Activated CD4-positive, CD25-positive, alpha-beta regulatory T cell treated with anti-CD3 and anti-CD28 coated beads, Interleukin-2, amount 50 U/mL, for 24 hours (primary cell): Measurements from ENCODE around the gene C13orf46.

Experiments used
- ATAC-seq, 2 donors: fragments of 150-1000 bp; cut with Tn5 transposase; one replicate each; pipeline ENCODE4 v1.10.0; 2021; ENCODE audit warnings: mild to moderate bottlenecking in 1 of 2, moderate library complexity in 1 of 2

Gene C13orf46

GRCh38 chr13:113969973-113970611, 3.8 kb downstream of the C13orf46 start:
- no peak for ATAC-seq

DNA sequence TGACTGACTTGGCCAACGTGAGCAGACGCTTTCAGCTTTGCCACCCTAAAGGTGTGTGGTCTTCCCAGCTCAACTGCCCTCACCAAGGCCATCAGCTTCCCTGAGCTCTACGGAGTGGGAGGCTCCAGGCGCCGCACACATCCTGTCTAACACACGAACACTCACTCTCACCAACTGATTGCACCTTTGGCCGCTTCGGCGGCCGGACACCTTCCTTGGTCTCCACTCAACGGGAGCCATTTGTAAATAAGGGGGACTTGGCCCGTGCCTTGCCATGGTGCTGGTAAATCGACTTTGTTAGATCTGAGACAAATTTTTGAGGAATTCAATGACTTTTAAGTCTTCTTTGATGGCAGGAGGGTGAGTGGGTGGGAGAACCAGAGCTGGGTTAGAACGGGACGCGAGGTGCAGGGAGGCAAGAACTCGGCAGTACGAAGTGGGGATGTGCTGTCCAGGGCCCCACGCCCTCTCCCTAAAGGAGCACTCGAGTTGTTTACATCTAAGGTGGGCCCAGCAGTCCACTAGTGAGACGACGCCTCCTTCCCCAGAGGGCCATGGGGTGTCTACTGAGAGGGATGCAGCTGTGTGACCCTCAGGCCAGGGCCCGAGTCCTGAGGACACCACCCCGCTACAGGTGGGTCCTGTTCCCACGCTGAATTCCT, 4.4 kb downstream of the C13orf46 start:
- no peak for ATAC-seq

DNA sequence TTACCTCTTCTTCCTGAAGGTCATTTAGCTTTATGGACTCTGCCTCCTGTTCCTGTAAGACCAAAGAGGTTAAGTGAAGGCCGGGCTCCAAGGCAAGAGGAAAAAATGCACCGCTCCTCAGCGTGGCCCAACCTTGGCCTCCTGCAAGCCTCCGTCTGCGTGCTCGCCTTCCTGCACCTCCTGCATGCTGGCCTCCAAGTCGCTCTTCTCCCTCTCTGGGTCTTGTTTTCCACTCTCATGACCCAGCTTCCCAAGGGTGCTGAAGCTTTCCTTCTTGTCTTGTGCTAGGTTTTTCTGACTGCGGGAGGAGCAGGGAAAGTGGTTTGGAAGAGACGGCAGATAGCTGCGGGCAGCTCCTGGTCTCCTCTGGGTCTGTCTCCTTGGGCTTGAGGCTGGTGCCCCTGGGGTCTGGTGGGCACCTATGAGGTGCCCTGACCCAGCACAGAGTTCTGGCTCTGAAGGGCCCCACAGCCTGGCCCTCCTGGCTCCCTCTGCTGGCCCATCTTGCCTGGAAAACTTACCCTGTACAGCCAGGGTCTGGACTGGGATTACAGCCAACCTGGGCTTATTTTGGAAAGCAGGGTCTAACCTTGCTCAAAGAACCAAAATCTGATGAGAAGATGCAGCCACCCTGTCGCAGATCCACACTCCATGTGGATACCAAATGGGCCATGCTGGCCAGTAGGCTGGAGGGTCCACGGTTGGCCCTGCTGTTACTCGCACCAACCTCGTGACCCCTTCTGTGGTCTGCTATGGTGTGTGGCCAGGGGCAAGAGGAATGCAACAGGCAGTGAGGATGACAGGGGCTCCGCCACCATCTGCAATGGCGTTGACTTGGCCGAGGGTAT, 5.2 kb downstream of the C13orf46 start:
- no peak for ATAC-seq

DNA sequence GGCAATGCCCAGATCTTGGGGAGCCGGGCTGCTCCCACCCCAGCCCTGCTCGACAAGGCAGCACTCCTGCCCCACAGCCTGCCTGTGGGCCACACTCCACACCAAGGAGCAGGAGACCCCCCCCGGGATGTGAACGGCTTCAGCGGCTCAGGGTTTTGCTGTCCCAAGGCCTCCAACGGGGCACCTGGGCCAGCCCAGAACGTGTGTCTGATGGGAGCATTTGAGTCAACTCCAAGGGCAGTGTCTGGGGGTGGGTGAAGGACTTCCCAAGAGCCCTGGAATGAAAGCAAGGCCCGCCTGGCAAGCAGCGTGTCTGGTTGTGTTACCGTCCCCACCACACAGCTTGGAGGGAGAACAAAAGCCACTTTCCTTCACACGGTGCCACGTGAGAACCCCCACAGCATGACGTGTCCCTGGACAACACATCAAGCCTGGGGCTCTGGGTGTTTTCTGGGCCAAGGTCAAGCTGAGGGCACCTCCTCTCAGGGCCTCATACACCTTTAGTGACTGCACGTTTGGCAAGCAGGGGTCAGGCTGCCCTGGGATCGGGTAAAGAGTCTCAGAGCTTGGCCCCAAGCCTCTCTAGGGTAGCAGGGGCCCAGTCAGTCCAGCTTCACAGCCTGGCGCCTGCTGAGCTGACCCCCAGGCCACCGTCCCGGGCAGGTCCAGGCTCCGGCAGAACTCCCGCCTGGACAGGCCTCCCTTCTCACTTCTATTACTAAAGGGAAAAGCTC, 6.0 kb downstream of the C13orf46 start:
- ATAC-seq, result no peak

GRCh38 chr13:113967206-113967720, 6.6 kb downstream of the C13orf46 start:
- no peak for ATAC-seq

GRCh38 chr13:113965968-113966884, 7.7 kb downstream of the C13orf46 start:
- ATAC-seq, result no peak

DNA sequence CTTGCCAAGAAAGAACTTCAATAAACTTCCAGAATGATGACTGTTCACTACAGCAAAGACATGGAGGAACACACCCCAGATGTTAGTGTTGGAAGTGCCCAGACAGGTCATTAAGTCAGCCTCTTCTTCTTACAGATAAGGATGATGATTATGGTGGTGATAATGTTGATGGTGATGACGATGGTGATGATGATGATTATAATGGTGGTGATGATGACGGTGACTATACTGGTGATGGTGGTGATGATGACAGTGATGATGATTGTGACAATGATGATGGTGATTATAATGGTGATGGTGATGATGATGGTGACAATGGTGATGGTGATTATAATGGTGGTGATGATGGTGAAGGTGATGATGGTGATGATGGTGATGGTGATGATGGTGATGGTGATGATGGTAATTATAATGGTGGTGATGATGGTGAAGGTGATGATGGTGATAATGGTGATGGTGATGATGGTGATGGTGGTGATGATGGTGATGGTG, 8.4 kb downstream of the C13orf46 start:
- ATAC-seq, result no peak

DNA sequence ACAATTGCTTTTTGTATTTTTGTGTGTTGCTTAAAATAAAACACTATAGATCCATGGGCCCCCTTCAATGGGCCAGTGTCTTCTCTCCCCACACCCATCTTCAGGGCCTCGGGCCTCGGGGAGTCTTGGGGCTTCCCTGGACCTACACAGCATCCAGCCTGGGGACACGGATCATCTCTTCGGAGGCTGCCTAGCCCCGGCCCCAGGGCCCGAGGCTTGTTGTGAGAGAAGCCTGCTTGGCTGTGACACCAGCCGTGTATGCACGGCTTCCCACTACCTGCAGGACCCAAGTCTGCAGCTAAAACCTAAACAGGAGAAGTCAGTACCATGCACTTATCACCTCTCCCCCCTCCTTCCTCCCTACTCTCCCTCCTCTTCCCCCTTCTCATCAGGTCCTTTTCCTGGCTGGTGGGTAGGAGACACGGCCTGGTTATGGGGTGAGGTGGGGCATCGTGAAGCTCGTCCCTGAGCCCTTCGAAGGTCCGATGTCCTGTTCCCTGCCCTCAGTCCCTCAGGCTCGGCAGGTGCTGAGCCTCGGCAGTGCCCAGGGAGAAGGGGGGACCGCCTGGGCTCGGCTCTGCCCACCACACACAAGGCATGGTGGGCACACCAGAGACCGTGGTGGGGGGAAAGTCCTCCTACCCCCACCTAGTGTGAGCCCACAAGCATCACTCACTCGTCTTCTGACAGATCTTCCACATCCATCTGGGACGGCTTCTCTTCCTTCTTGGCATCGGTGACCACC, 9.5 kb downstream of the C13orf46 start:
- no peak for ATAC-seq

DNA sequence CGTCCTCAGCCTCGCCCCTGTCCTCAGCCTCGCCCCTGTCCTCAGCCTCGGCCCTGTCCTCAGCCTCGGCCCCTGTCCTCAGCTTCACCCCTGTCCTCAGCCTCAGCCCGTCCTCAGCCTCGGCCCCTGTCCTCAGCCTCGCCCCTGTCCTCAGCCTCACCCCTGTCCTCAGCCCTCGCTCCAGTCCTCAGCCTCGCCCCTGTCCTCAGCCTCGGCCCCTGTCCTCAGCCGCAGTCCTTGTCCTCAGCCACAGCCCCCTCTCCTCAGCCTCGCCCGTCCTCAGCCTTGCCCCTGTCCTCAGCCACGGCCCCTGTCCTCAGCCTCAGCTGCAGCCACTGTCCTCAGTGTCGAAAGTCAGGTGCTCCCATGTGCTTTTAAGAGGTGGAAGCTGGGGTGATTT, 10.5 kb downstream of the C13orf46 start:
- ATAC-seq, result no peak

- ATAC-seq, result no peak
Observed at GRCh38 chr13:113962975-113963374, 10.9 kb downstream of the C13orf46 start.

DNA sequence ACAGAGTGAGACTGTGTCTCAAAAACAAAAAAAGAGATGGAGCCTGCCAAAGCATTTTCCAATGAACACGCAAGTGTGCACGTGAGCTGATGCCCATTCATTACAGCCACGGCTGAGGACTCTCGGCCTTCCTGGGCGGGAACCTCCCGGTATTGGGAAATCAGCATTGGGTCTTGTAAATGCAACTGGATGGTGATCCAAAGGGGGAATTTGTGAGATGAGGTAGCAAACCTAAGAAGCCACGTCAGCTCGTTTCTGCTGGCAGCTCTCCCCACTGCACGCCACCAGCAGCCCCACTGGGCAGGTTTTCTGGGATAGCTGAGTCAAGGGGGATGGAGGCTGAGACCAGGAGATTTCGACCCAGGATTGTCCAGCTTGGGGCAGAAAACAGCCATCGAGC, 11.5 kb downstream of the C13orf46 start:
- no peak for ATAC-seq

- ATAC-seq, result no peak
Observed at GRCh38 chr13:113960276-113960948, 13.5 kb downstream of the C13orf46 start.

DNA sequence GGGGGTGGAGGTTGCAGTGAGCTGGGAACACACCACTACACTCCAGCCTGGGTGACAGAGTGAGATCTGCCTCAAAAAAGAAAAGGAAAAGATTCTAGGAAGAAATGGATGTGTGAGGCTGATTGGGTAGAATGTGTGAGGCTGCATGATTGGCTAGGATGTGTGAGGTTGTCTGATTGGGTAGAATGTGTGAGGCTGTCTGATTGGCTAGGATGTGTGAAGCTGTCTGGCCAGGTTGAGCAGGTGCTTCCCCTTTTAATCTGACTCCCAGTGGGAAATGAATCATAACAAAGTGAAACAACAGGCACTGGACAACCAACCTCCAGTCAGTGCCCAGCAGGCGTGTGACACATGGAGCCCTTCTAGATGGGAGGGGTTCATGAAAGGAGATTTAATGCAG, 14.7 kb downstream of the C13orf46 start:
- ATAC-seq, result peak; percentile 28 to 33

GRCh38 chr13:113958373-113958772, 15.5 kb downstream of the C13orf46 start:
- ATAC-seq, result no peak

GRCh38 chr13:113956571-113956970, 17.3 kb downstream of the C13orf46 start:
- ATAC-seq, result no peak

GRCh38 chr13:113955691-113956090, 18.2 kb downstream of the C13orf46 start:
- no peak for ATAC-seq

- no peak for ATAC-seq
Observed at GRCh38 chr13:113955235-113955634, 18.6 kb downstream of the C13orf46 start.

DNA sequence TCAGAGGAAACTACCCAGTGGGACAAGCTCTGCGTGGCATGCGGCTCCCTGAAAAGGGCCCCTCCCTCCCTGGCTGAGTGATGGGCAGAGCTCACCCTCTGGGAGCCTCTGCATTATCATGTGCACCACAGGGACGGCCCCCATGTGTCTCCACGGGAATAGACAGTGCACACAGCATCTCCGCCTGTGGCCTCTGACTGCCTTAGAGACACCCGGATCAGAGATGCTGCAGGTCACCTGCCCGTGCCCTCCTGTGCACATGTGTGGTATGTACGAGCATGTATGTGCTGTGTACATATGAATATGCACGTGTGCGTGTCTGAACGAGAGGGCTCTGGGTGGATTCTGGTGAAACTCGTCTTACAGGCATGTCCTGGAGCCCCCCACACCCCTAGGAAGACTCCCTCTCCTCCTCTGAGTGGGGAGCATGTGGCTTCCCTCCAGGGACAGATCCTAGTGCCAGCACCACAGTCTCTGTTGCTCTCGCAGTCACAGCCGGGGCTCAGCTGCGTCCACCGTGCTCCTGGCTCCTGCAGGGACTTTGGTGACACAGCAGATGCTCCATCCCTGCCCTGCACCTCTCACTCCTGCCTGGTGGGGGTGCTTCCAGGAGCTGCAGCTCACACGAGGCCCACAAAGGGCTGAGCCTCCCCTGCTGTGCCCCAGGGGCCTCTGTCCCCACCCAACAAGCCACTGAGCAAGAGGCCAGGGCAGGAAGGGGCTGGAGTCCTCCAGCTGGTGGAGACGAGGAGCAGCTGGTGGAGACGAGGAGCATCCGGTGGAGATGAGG, 19.6 kb downstream of the C13orf46 start:
- ATAC-seq, result no peak

DNA sequence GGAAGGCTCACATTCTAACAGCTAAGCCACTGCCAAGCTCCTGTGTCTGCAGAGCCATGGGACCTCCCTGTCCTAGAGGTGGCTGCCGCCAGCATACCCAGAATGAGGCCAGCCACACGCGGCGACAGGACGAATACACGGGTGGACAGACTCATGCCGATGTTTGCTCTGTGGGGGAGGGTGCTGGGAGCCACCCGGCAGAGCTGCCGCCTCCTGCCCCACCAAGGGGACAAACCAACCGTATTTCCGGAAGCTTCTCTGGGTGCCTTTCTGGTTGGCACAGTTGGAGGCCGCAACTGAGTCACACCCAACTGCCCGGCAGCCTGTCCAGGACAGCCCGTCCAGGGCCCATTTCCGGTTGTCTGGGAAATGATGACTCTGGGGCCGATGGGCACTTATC, 20.3 kb downstream of the C13orf46 start:
- ATAC-seq, result no peak
